ENCODE results near the gene DGKH. TPM values are rescaled to one million over a fixed set of nuclear protein-coding genes. Genes with fewer than 3 reads are reported as not detected.
A peak's percentile ranks its signal among the peaks of the same experiment; 100 is the strongest.

The DGKH gene
- total RNA-seq, 1 experiment from 2014 or later: 7.3 TPM

- Histone ChIP-seq H3K4me2 (ENCODE audit: low read depth, low read length, poor library complexity, severe bottlenecking) (no peak overlapping the region), H3K4me1 (ENCODE audit: low read length) (peaks cover 16% of the 10 kb centered on the region), H3K4me3 (ENCODE audit: low read length) (no peak overlapping the region), H3K9ac (ENCODE audit: low read length) (no peak overlapping the region), H3K36me3 (ENCODE audit: insufficient read depth, low read length) (no peaks in the 10 kb centered on the region), H3K27me3 (ENCODE audit: low read length) (0 out of 2 replicates have a peak, but pooled peaks cover 2% of the 10 kb centered on the region), H3K9me2 (replicated peaks; ENCODE audit: insufficient read depth, low read length) (no peaks in the 10 kb centered on the region), H2AFZ (ENCODE audit: low read length) (no peak overlapping the region), H3K27ac (ENCODE audit: low read length) (no peak overlapping the region), H3K79me2 (ENCODE audit: low read length) (no peaks in the 10 kb centered on the region), H4K20me1 (ENCODE audit: insufficient read depth, low read depth, low read length) (peaks cover 2% of the 10 kb centered on the region; the same call in 1 of the 2 replicates), H3K9me3 (ENCODE audit: low read length) (no peaks in the 10 kb centered on the region)
- no peak for DNase-seq
These were observed 11.7 kb upstream of the DGKH start for GRCh38 chr13:42036711-42037110.

DNA sequence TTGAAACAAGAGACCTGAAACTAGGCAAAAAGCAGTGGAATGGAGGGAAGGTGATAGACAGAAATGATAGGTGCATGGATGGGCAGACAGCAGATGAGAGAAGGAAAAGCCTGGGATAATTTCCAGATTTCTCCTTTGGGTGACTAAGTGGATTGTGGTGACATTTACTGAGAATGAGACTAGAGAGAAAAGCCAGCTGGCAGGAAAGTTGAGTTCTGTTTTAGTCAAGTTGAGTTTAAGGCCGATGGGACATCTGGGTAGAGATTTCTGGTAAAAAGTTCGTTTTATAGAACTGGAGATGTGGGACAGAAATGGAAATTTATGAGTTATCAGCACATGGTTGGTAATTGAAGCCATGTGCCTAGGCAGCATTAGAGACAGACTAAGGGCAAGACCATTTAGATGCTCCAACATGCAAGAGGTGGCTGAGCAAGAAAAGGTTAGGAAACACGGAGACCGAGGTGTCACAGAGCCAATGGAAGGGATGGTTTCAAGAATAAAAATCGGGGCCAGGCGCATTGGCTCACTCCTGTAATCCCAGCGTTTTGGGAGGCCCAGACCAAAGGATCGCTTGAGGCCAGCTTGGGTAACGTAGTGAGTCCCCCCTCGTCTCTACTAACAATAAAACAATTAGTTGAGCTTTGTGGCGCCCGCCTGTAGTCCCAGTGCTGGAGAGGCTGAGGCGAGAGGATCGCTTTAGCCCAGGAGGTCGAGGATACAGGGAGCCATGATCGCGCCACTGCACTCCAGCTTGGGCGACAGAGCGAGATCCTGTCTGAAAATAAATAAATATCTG, 9.6 kb upstream of the DGKH start:
- Histone ChIP-seq H3K9me2 (replicated peaks; ENCODE audit: insufficient read depth, low read length) (no peaks in the 10 kb centered on the region), H3K4me3 (ENCODE audit: low read length) (no peak overlapping the region), H3K27ac (ENCODE audit: low read length) (no peak overlapping the region), H3K9ac (ENCODE audit: low read length) (no peak overlapping the region), H4K20me1 (ENCODE audit: insufficient read depth, low read depth, low read length) (peaks cover 11% of the 10 kb centered on the region), H3K36me3 (ENCODE audit: insufficient read depth, low read length) (no peaks in the 10 kb centered on the region), H3K4me1 (ENCODE audit: low read length) (peaks cover 20% of the 10 kb centered on the region), H3K9me3 (ENCODE audit: low read length) (no peaks in the 10 kb centered on the region), H2AFZ (ENCODE audit: low read length) (no peak overlapping the region), H3K4me2 (ENCODE audit: low read depth, low read length, poor library complexity, severe bottlenecking) (peak overlapping the region; percentile 77), H3K27me3 (ENCODE audit: low read length) (0 out of 2 replicates have a peak, but pooled peaks cover 2% of the 10 kb centered on the region), H3K79me2 (ENCODE audit: low read length) (no peaks in the 10 kb centered on the region)
- DNase-seq: no peak

DNA sequence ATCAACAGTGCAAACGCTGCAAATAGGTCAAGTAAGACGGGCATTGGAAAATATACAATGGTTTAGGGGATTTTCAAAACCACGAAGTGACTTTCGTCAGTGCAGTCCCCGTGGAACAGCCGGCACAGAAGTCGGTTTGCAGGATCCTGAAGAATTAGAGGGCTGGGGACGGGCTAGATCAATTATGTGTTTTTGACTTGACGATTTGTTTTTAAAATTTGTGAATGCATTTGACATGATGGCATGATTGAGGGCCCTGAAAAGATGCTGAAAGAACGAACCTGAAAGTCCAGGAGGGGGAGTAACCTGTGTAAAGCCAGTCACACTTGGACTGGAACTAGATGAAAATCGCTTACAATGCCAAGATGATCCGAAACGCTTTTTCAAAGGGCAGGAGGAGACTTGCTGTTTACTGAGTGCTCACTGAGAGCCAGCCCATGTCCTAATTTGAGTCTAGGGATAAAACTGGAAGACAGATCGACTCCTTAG, 8.9 kb upstream of the DGKH start:
- H3K9me2 ChIP-seq (replicated peaks; ENCODE audit: insufficient read depth, low read length): no peaks in the 10 kb centered on the region
- H4K20me1 ChIP-seq (ENCODE audit: insufficient read depth, low read depth, low read length): peaks cover 13% of the 10 kb centered on the region
- no peaks in the 10 kb centered on the region for H3K9me3 ChIP-seq (ENCODE audit: low read length)
- no peak for DNase-seq
- H3K4me2 ChIP-seq (ENCODE audit: low read depth, low read length, poor library complexity, severe bottlenecking): peak overlapping the region; percentile 77
- peak overlapping the region; percentile 93 for H2AFZ ChIP-seq (ENCODE audit: low read length)
- no peak overlapping the region for H3K27ac ChIP-seq (ENCODE audit: low read length)
- H3K79me2 ChIP-seq (ENCODE audit: low read length): no peaks in the 10 kb centered on the region
- H3K9ac ChIP-seq (ENCODE audit: low read length): peak overlapping the region; percentile 84
- 0 out of 2 replicates have a peak, but pooled peaks cover 2% of the 10 kb centered on the region for H3K27me3 ChIP-seq (ENCODE audit: low read length)
- peaks cover 20% of the 10 kb centered on the region for H3K4me1 ChIP-seq (ENCODE audit: low read length)
- H3K4me3 ChIP-seq (ENCODE audit: low read length): peak overlapping the region; percentile 83
- H3K36me3 ChIP-seq (ENCODE audit: insufficient read depth, low read length): no peaks in the 10 kb centered on the region

DNA sequence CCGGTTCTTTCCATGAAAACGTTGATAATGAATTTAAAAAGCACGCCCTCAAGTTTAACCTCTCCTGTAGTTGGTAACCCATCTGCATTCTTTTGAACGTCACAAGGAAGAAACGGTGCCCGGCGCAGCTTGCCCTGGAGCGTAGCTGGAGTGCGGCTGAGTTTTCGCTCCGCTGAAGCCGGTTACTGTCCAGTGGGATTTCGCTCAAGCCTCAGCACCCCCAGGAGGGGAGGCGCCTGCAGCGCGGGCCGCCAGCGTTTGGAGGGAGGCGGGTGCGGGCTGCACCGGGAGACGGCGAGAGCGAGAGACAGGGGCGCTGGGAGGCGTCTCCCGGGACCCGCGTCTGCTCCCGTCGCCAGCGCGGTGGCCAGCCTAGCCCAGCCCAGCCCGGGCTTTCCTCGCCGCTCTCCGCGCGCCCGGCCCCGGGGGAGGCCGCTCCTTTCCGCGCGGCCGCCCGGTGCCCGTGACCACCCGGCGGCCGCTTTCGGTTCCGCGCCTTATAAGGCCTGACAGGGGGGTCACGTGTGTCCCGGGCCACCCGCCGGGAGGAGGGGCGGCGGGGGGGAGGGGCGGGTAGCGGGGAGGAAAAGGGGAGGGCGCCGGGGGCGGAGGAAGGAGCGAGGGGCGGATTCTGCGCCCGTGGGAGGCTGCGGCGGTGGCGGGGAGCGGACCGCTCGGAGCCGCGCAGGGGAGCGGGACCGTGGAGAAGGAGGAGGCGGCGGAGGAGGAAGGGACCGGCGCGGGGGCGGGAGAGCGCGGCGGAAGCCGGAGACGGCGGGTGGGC, 8.3 kb upstream of the DGKH start:
- Histone ChIP-seq H4K20me1 (ENCODE audit: insufficient read depth, low read depth, low read length) (peaks cover 19% of the 10 kb centered on the region), H3K9me2 (replicated peaks; ENCODE audit: insufficient read depth, low read length) (no peaks in the 10 kb centered on the region), H3K4me2 (ENCODE audit: low read depth, low read length, poor library complexity, severe bottlenecking) (peak overlapping the region; percentile 77), H3K9ac (ENCODE audit: low read length) (peak overlapping the region; percentile 84), H3K36me3 (ENCODE audit: insufficient read depth, low read length) (no peaks in the 10 kb centered on the region), H3K4me3 (ENCODE audit: low read length) (peak overlapping the region; percentile 83), H3K79me2 (ENCODE audit: low read length) (no peaks in the 10 kb centered on the region), H2AFZ (ENCODE audit: low read length) (peak overlapping the region; percentile 93), H3K9me3 (ENCODE audit: low read length) (no peaks in the 10 kb centered on the region), H3K27ac (ENCODE audit: low read length) (no peak overlapping the region), H3K27me3 (ENCODE audit: low read length) (0 out of 2 replicates have a peak, but pooled peaks cover under 1% of the 10 kb centered on the region), H3K4me1 (ENCODE audit: low read length) (peaks cover 20% of the 10 kb centered on the region)
- DNase-seq: peak; percentile 93

GRCh38 chr13:42040730-42041010, 7.8 kb upstream of the DGKH start:
- H3K9ac ChIP-seq (ENCODE audit: low read length): peak overlapping the region; percentile 84
- H3K4me1 ChIP-seq (ENCODE audit: low read length): peaks cover 20% of the 10 kb centered on the region
- DNase-seq: no peak
- no peaks in the 10 kb centered on the region for H3K79me2 ChIP-seq (ENCODE audit: low read length)
- no peaks in the 10 kb centered on the region for H3K9me3 ChIP-seq (ENCODE audit: low read length)
- peak overlapping the region; percentile 89 for H3K4me2 ChIP-seq (ENCODE audit: low read depth, low read length, poor library complexity, severe bottlenecking)
- H2AFZ ChIP-seq (ENCODE audit: low read length): 0 out of 2 replicates have a peak overlapping the region, but pooled peaks have one; percentile 65
- peaks cover 24% of the 10 kb centered on the region for H4K20me1 ChIP-seq (ENCODE audit: insufficient read depth, low read depth, low read length)
- no peaks in the 10 kb centered on the region for H3K9me2 ChIP-seq (replicated peaks; ENCODE audit: insufficient read depth, low read length)
- no peaks in the 10 kb centered on the region for H3K36me3 ChIP-seq (ENCODE audit: insufficient read depth, low read length)
- H3K27ac ChIP-seq (ENCODE audit: low read length): no peak overlapping the region
- peak overlapping the region; percentile 83 for H3K4me3 ChIP-seq (ENCODE audit: low read length)
- no peaks in the 10 kb centered on the region for H3K27me3 ChIP-seq (ENCODE audit: low read length)

DNA sequence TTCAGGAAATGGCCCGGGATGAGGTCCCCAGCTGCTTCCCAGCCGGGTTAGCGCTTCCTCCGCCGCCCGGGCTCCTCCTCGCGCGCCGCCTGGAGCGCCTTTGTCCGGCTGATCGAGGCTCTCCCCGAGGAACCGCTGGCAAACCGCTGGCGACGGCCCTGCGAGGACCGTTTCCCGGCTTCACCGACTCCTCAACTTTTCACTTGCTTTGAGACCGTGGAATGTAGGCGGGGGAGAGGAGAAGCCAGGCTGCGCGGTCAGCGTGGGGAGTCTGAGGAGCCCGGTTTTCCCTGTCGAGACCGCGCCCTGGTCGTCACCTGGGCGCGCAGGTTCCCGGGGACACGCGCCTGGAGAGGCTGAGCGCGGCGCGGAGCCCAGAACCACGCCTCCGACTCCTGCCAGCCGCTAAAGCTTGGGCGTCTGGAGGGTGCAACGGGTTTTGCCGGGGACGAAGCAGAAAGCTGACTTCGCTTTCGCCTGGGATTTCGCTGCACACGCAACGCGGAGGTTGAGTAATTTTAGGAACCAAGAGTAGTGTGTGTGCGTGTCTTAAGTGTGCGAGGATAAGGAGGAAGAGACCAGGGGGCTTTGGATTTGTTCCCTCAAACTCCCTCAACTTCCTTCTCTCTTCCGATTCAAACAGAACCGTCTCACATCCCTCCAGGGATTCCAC, 7.3 kb upstream of the DGKH start:
- H3K79me2 ChIP-seq (ENCODE audit: low read length): no peaks in the 10 kb centered on the region
- H3K9me2 ChIP-seq (replicated peaks; ENCODE audit: insufficient read depth, low read length): no peaks in the 10 kb centered on the region
- H3K4me1 ChIP-seq (ENCODE audit: low read length): peaks cover 20% of the 10 kb centered on the region
- H3K36me3 ChIP-seq (ENCODE audit: insufficient read depth, low read length): no peaks in the 10 kb centered on the region
- H3K4me2 ChIP-seq (ENCODE audit: low read depth, low read length, poor library complexity, severe bottlenecking): peak overlapping the region; percentile 89
- H2AFZ ChIP-seq (ENCODE audit: low read length): 0 out of 2 replicates have a peak overlapping the region, but pooled peaks have one; percentile 65
- H3K9me3 ChIP-seq (ENCODE audit: low read length): no peaks in the 10 kb centered on the region
- H4K20me1 ChIP-seq (ENCODE audit: insufficient read depth, low read depth, low read length): peaks cover 29% of the 10 kb centered on the region
- no peaks in the 10 kb centered on the region for H3K27me3 ChIP-seq (ENCODE audit: low read length)
- peak overlapping the region; percentile 74 for H3K4me3 ChIP-seq (ENCODE audit: low read length)
- peak; percentile 74 for DNase-seq
- no peak overlapping the region for H3K27ac ChIP-seq (ENCODE audit: low read length)
- peak overlapping the region; percentile 84 for H3K9ac ChIP-seq (ENCODE audit: low read length)

- Histone ChIP-seq H4K20me1 (ENCODE audit: insufficient read depth, low read depth, low read length) (peaks cover 31% of the 10 kb centered on the region), H3K4me1 (ENCODE audit: low read length) (peaks cover 20% of the 10 kb centered on the region), H3K79me2 (ENCODE audit: low read length) (no peaks in the 10 kb centered on the region), H3K27ac (ENCODE audit: low read length) (no peak overlapping the region), H3K4me2 (ENCODE audit: low read depth, low read length, poor library complexity, severe bottlenecking) (peak overlapping the region; percentile 89), H3K36me3 (ENCODE audit: insufficient read depth, low read length) (no peaks in the 10 kb centered on the region), H3K9me3 (ENCODE audit: low read length) (no peaks in the 10 kb centered on the region), H3K9me2 (replicated peaks; ENCODE audit: insufficient read depth, low read length) (no peaks in the 10 kb centered on the region), H3K27me3 (ENCODE audit: low read length) (no peaks in the 10 kb centered on the region), H3K9ac (ENCODE audit: low read length) (peak overlapping the region; percentile 84), H3K4me3 (ENCODE audit: low read length) (peak overlapping the region; percentile 74), H2AFZ (ENCODE audit: low read length) (no peak overlapping the region)
- no peak for DNase-seq
These were observed 6.8 kb upstream of the DGKH start for GRCh38 chr13:42041684-42042035.

DNA sequence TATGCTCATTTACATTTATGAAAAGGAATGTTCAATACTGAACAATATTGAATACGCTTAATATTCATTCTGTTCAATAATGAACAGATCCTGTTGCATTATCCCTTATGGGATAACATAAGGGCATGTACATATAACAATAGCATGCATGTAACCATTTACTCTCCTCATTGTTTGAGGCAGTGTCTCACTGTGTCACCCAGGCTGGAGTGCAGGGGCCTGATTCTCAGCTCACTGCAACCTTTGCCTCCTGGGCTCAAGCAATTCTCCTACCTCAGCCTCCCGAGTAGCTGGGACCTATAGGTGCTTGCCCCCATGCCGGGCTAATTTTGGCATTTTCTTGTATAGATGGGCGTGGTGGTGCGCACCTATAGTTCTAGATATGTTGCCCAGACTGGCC, 4.8 kb upstream of the DGKH start:
- no peaks in the 10 kb centered on the region for H3K9me2 ChIP-seq (replicated peaks; ENCODE audit: insufficient read depth, low read length)
- H3K4me1 ChIP-seq (ENCODE audit: low read length): peaks cover 28% of the 10 kb centered on the region
- H3K36me3 ChIP-seq (ENCODE audit: insufficient read depth, low read length): no peaks in the 10 kb centered on the region
- no peak overlapping the region for H3K4me2 ChIP-seq (ENCODE audit: low read depth, low read length, poor library complexity, severe bottlenecking)
- H2AFZ ChIP-seq (ENCODE audit: low read length): no peak overlapping the region
- H3K79me2 ChIP-seq (ENCODE audit: low read length): no peaks in the 10 kb centered on the region
- no peak overlapping the region for H3K4me3 ChIP-seq (ENCODE audit: low read length)
- no peak for DNase-seq
- H3K9ac ChIP-seq (ENCODE audit: low read length): no peak overlapping the region
- H3K27ac ChIP-seq (ENCODE audit: low read length): no peak overlapping the region
- no peaks in the 10 kb centered on the region for H3K27me3 ChIP-seq (ENCODE audit: low read length)
- H4K20me1 ChIP-seq (ENCODE audit: insufficient read depth, low read depth, low read length): peaks cover 31% of the 10 kb centered on the region
- no peaks in the 10 kb centered on the region for H3K9me3 ChIP-seq (ENCODE audit: low read length)
